Measurements from ENCODE around the gene CLASRP.

Gene CLASRP

GRCh38 chr19:45056831-45057230 is 18.0 kb downstream of the CLASRP start:
- Histone ChIP-seq H3K9ac (ENCODE audit: low read depth, low read length, poor library complexity, severe bottlenecking) (no peak overlapping the region), H4K20me1 (ENCODE audit: insufficient read depth, low read length, poor library complexity, severe bottlenecking) (peaks cover 13% of the 10 kb centered on the region), H2AFZ (ENCODE audit: low read length) (no peak overlapping the region), H3K27me3 (ENCODE audit: insufficient read depth, low read length, poor library complexity, severe bottlenecking) (no peaks in the 10 kb centered on the region), H3K9me3 (ENCODE audit: insufficient read depth, low read depth, low read length) (no peaks in the 10 kb centered on the region), H3K9me2 (replicated peaks; ENCODE audit: low read depth, low read length) (no peaks in the 10 kb centered on the region), H3K4me3 (ENCODE audit: low read length, poor library complexity, severe bottlenecking) (no peak overlapping the region), H3K79me2 (ENCODE audit: insufficient read depth, low read length) (peaks cover 4% of the 10 kb centered on the region; the same call in 1 of the 2 replicates), H3K36me3 (ENCODE audit: insufficient read depth, low read length) (peaks cover 95% of the 10 kb centered on the region; the same call in 1 of the 2 replicates), H3F3A (ENCODE audit: low read depth) (no peaks in the 10 kb centered on the region), H3K4me2 (ENCODE audit: low read depth, low read length, poor library complexity, severe bottlenecking) (no peak overlapping the region), H3K4me1 (ENCODE audit: insufficient read depth, low read length, poor library complexity, severe bottlenecking) (no peaks in the 10 kb centered on the region)
- TF ChIP-seq CTCF (conservative IDR thresholded peaks at IDR 0.05; ENCODE audit: low read length) (no peak), EZH2phosphoT487 (IDR thresholded peaks at IDR 0.05; ENCODE audit: borderline replicate concordance) (no peak)

- no peak overlapping the region for H3K4me2 ChIP-seq (ENCODE audit: low read depth, low read length, poor library complexity, severe bottlenecking)
- H2AFZ ChIP-seq (ENCODE audit: low read length), result no peak overlapping the region
- no peak overlapping the region for H3K4me3 ChIP-seq (ENCODE audit: low read length, poor library complexity, severe bottlenecking)
- H3K36me3 ChIP-seq (ENCODE audit: insufficient read depth, low read length), result peaks cover 93% of the 10 kb centered on the region; the same call in 1 of the 2 replicates
- no peaks in the 10 kb centered on the region for H3K27me3 ChIP-seq (ENCODE audit: insufficient read depth, low read length, poor library complexity, severe bottlenecking)
- no peaks in the 10 kb centered on the region for H3K4me1 ChIP-seq (ENCODE audit: insufficient read depth, low read length, poor library complexity, severe bottlenecking)
- no peak for TF ChIP-seq EZH2phosphoT487 (IDR thresholded peaks at IDR 0.05; ENCODE audit: borderline replicate concordance)
- TF ChIP-seq CTCF (conservative IDR thresholded peaks at IDR 0.05; ENCODE audit: low read length), result no peak
- H3F3A ChIP-seq (ENCODE audit: low read depth), result no peaks in the 10 kb centered on the region
- no peak overlapping the region for H3K9ac ChIP-seq (ENCODE audit: low read depth, low read length, poor library complexity, severe bottlenecking)
- no peaks in the 10 kb centered on the region for H3K79me2 ChIP-seq (ENCODE audit: insufficient read depth, low read length)
- H3K9me2 ChIP-seq (replicated peaks; ENCODE audit: low read depth, low read length), result no peaks in the 10 kb centered on the region
- H3K9me3 ChIP-seq (ENCODE audit: insufficient read depth, low read depth, low read length), result no peaks in the 10 kb centered on the region
- peaks cover 8% of the 10 kb centered on the region for H4K20me1 ChIP-seq (ENCODE audit: insufficient read depth, low read length, poor library complexity, severe bottlenecking)
Observed at GRCh38 chr19:45057444-45057843, 18.6 kb downstream of the CLASRP start.

GRCh38 chr19:45058622-45059159 is 19.8 kb downstream of the CLASRP start:
- TF ChIP-seq EZH2phosphoT487 (IDR thresholded peaks at IDR 0.05; ENCODE audit: borderline replicate concordance) (no peak), CTCF (conservative IDR thresholded peaks at IDR 0.05; ENCODE audit: low read length) (no peak)
- Histone ChIP-seq H4K20me1 (ENCODE audit: insufficient read depth, low read length, poor library complexity, severe bottlenecking) (peaks cover 8% of the 10 kb centered on the region), H3K36me3 (ENCODE audit: insufficient read depth, low read length) (peaks cover 90% of the 10 kb centered on the region; the same call in 1 of the 2 replicates), H2AFZ (ENCODE audit: low read length) (no peak overlapping the region), H3K27me3 (ENCODE audit: insufficient read depth, low read length, poor library complexity, severe bottlenecking) (no peaks in the 10 kb centered on the region), H3K4me2 (ENCODE audit: low read depth, low read length, poor library complexity, severe bottlenecking) (no peak overlapping the region), H3K79me2 (ENCODE audit: insufficient read depth, low read length) (no peaks in the 10 kb centered on the region), H3K9me2 (replicated peaks; ENCODE audit: low read depth, low read length) (no peaks in the 10 kb centered on the region), H3K9me3 (ENCODE audit: insufficient read depth, low read depth, low read length) (no peaks in the 10 kb centered on the region), H3F3A (ENCODE audit: low read depth) (no peaks in the 10 kb centered on the region), H3K9ac (ENCODE audit: low read depth, low read length, poor library complexity, severe bottlenecking) (no peak overlapping the region), H3K4me1 (ENCODE audit: insufficient read depth, low read length, poor library complexity, severe bottlenecking) (no peaks in the 10 kb centered on the region), H3K4me3 (ENCODE audit: low read length, poor library complexity, severe bottlenecking) (no peak overlapping the region)
